GM06990 (cell line): ENCODE data around the gene MZT2B.
"Not testable (repeated sequence)": the region's sequence is repeated elsewhere in the genome, so short reads cannot be mapped to it uniquely, and the experiment has no call there.

ENCODE experiments used
- DNase-seq: peaks from one replicate; pipeline ENCODE4 v3.0.0-alpha.2; 2011; ENCODE audit not compliant: insufficient read length; ENCODE audit errors: extremely low read depth
- H3K27me3 ChIP-seq: replicated peaks from 2 replicates; pipeline ENCODE4 v1.6.0; 2011; ENCODE audit warnings: low read length; ENCODE audit not compliant: control insufficient read depth, insufficient read depth
- H3K36me3 ChIP-seq: 2 replicates; pipeline ENCODE4 v1.5.1; 2011; ENCODE audit warnings: low read length; ENCODE audit not compliant: control insufficient read depth, insufficient read depth
- H3K4me3 ChIP-seq: replicated peaks from 2 replicates; pipeline ENCODE4 v1.5.1; 2011; ENCODE audit warnings: low read depth, mild to moderate bottlenecking, control low read depth, low read length
- TF ChIP-seq, protein P1 (sequence below): IDR thresholded peaks from 2 replicates; pipeline ENCODE4 v1.5.1; 2011; ENCODE audit warnings: low read length, control low read depth, mild to moderate bottlenecking, inconsistent platforms; ENCODE audit not compliant: insufficient read depth, poor library complexity, severe bottlenecking

MZT2B gene

DNA sequence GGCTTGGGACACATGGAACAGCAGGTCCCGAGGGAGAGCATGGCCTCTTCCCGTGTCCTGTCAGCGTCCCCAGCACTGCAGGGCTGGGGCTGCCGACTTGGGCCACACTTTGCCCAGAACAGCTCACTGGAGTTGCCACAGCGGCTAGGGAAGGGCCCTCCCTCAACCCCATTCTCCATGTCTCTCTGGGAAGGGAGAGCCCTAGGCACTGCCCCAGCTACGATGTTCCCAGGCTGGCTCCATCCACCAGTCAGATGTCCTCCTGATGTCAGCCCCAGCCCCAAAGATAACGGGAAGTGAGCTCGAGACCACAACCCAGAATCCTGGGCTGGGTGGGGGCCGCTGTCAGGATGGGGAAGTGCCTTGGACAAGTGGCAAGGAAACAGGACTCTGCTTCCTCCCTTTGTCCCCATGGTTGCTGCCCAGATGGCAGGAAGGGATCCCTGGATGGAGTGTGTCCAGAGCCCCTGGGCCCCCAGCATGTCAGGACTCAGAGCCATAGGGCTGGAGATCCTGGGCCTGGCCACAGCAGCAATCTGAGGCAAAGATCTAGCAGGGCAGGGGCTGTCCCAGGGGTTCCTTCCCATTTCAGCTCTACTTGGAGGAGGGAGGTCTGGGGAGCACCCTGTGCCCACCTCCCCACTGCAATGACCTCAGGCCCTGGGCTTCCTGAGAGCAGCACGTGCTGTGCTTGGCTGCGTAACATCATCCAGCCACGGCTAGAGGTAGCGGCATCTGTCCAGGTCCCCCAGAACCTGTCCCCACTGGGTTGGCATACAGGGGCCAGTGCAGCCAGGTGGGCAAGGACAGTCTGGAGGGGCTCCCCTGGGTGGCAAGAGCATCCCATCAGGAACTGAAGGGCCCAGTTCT, 39.4 kb upstream of the MZT2B start:
- H3K4me3 ChIP-seq, DNase-seq, H3K27me3 ChIP-seq, H3K36me3 ChIP-seq: not testable (repeated sequence)

DNA sequence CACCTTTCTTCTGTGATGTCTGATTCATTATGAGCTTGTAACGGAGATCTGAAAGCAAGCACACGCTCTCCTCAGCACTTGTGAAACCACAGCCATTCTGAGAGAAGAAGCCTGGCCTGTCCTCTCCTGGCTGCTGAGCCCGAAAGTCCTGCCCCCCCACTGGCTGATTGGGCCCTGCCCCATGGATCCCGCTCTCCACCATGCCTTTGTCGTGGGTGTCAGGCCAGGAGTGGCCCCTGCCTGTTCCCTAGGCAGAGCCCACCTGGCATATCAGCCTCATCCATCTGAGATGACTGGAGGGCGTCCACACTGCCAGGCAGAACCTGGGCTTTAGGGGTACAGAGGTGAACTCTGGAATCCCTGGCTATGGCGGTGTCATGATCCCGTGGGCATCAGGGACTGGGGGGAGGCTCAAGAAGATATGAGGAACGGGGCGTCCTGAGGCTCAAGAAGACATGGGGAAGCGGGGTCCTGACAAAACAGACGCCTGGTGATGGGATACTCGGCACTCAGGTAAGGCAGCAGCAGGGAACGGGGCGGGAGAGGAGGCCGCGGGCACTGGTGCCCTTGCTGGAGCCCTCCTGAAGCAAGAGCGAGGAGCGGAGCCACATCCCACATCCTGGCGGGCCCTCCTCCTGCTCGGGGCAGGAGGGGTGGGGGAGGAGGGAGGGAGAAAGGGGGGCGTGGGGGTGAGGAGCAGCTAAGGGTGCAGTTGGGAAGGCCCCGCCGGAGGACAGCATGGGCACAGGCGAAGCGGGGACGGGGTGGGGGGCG, 38.6 kb upstream of the MZT2B start:
- H3K27me3 ChIP-seq, DNase-seq, H3K36me3 ChIP-seq, H3K4me3 ChIP-seq: not testable (repeated sequence)

DNA sequence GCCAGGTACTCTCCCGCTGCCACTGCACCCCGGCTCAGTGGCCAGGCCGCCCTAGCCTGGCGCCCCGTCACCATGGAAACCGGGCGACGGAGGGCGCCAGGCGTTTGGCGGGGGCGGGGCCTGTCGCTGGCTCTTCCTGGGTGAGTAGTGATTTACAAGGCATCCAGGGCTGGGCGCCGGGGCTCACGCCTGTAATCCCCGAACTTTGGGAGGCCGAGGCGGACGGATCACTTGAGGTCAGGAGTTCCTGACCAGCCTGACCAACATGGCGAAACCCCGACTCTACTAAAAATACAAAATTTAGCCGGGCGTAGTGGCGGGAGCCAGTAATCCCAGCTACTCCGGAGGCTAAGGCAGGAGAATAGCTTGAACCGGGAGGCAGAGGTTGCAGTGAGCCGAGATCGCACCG, 37.1 kb upstream of the MZT2B start, which contains the start of gene CCDC74B:
Gene CCDC74B, minus strand, starts transcription at position 107 of the 409 bp plus-strand sequence. CDS start 116 bp downstream, outside the sequence.
- H3K36me3 ChIP-seq, DNase-seq, H3K27me3 ChIP-seq: not testable (repeated sequence)
- peak within 1 kb of the TSS; percentile 35; the same call in 1 of the 2 replicates for H3K4me3 ChIP-seq

DNA sequence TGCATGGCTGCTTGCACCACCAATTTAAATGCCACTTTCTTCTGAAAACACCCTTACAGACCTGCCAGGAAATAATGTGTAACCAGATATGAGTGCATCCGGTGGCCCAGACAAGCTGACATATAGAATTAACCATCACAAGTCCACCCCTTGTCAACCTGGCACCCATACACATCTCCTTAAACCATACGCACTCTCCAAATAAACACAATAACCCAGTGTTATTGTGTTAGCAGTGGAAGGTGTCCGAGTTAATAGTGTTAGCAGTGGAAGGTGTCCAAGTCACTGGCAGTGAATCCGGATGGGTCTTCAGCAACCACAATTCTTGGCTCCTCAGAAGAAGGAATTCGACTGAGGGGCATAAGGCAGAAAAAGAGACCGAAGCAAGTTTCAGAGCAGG, 33.5 kb upstream of the MZT2B start:
- H3K36me3 ChIP-seq, H3K4me3 ChIP-seq, H3K27me3 ChIP-seq, DNase-seq: not testable (repeated sequence)

DNA sequence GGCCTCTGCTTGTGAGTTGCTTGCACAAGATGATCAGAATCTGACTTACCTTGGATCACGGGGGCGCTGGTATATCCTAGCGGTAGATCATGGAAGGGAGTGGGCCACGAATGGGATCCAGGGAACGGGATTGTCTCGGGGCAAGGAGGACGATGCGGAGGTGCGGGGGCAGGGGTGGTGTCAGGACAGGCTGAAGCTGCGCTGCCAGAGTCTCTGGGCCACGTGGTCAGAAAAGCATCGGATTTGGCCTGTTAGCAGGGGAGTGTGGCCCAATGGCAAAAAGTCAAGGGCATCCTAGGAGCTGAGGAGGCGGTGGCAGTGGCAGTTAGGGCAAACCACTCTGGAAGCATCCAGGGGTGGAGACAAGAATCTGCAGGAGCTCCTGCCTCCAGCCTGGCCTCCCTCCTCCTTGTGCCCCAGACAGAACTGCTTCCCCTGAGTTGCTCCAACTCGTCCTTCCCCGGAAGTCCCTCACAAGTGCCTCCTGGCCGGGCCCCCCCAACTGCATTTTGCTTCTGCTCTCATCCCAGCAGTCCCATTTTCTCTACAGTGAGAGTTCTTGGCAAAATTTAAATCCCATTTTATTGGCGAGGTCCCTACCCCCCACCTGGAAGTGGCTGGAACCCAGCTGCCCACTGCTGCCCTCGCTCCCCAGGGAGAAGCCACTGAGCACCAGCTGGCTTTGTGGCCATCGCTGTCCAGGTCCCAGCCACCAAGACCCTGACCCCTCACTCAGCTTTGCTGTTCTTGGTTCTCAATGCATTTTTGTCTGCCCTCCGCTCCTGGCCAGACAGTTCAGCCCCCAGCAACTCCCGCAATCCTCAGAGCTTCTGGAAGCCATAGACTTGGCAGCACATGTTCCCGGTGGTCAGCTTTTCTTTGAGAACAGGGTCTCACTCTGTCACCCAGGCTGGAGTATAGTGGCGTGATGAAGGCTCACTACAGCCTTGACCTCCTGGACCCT, 31.6 kb upstream of the MZT2B start:
- no peak overlapping the region for H3K4me3 ChIP-seq
- peaks cover 3% of the 10 kb centered on the region for H3K36me3 ChIP-seq
- no peak for DNase-seq
- TF ChIP-seq, protein P1, sequence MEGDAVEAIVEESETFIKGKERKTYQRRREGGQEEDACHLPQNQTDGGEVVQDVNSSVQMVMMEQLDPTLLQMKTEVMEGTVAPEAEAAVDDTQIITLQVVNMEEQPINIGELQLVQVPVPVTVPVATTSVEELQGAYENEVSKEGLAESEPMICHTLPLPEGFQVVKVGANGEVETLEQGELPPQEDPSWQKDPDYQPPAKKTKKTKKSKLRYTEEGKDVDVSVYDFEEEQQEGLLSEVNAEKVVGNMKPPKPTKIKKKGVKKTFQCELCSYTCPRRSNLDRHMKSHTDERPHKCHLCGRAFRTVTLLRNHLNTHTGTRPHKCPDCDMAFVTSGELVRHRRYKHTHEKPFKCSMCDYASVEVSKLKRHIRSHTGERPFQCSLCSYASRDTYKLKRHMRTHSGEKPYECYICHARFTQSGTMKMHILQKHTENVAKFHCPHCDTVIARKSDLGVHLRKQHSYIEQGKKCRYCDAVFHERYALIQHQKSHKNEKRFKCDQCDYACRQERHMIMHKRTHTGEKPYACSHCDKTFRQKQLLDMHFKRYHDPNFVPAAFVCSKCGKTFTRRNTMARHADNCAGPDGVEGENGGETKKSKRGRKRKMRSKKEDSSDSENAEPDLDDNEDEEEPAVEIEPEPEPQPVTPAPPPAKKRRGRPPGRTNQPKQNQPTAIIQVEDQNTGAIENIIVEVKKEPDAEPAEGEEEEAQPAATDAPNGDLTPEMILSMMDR, result no peak
- H3K27me3 ChIP-seq, result no peaks in the 10 kb centered on the region

DNA sequence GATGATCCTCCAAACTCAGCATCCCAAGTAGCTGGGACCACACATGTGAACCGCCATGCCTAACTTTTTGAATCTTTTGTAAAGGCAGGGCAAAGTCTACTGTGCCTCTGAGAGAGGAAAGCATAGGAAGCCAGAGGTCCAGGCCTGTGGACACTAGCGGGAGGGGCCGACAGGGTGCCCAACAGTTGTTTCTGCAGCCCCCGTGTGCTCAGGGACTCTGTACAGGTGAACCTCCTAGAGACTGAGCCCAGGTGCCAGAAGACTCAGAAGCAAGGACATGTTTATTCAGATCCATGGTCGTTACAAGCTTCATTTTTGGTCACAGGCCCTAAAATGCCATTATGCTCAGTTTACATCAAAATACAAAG, 30.9 kb upstream of the MZT2B start:
- H3K4me3 ChIP-seq, H3K36me3 ChIP-seq, DNase-seq, H3K27me3 ChIP-seq: not testable (repeated sequence)

DNA sequence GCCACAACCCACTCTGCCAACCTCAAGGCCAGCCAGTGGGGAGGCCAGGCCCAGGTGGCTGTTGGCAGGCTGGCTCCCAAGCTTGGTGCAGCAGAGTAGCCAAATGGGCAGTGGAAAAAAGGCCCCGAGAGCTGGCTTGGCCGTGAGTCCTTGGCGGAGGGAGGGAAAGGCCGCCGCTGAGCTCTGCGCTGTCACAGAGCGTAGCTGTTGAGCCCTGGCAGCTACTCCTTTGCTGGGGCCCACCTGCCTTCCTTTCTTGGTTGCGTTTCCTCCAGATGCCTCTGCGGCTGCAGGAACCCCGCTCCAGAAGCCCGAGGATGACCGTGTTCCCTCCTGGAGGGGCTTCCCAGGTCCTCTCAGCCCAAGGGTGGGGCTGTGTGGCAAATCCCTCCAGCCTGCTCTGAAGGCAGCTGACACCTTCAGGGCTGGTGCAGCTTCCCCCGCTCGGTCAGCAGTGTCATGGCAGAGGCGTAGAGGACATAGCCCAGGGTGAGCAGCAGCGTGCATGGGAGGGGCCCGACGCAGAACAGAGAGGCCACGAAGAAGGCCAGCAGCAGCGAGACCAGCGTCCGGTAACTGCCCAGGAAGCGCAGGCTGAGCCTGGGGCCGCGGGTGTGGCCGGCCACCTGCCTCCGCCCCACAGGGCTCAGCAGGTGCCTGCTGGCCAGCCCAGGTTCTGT, 29.8 kb upstream of the MZT2B start:
- H3K4me3 ChIP-seq, H3K36me3 ChIP-seq, DNase-seq, H3K27me3 ChIP-seq: not testable (repeated sequence)

DNA sequence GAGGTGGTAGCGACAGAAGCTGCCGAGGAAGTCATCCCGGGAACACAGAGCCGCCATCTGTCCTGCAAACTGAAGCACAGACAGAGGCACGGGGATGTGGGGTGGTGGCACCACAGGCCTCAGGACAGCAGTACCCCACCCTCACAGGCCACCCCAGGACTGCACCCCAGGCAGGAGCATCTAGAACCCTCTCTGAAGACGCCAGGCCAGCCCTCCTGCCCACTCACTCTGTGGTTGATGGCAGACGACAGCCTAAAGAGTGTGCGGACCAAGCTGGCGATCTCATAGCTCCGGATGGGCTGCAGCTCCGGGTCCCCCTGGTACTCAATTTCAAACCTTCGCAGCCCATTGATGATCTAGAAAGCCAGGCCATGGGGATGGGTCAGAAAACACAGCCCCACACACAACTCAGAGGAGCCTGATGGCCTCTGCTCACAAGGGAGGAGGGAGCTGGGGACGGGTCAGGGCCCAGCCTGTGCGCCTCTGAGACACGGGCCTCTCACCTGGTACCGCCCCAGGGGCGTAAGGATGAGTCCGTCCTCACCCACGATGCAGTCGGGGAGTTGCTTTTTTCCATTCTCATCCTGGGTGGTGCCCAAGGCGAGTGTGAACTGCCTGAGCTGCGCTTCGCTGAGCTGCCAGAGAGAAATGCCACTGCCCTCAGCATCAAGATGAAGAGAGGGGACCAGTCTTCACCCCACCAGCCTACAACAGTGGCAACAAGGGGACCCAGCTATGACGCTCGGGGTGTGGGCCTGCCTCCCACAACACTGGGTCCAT, 29.1 kb upstream of the MZT2B start:
- H3K27me3 ChIP-seq, result no peaks in the 10 kb centered on the region
- TF ChIP-seq, protein P1, result no peak
- H3K4me3 ChIP-seq, result no peak overlapping the region
- peaks cover 4% of the 10 kb centered on the region for H3K36me3 ChIP-seq
- no peak for DNase-seq

DNA sequence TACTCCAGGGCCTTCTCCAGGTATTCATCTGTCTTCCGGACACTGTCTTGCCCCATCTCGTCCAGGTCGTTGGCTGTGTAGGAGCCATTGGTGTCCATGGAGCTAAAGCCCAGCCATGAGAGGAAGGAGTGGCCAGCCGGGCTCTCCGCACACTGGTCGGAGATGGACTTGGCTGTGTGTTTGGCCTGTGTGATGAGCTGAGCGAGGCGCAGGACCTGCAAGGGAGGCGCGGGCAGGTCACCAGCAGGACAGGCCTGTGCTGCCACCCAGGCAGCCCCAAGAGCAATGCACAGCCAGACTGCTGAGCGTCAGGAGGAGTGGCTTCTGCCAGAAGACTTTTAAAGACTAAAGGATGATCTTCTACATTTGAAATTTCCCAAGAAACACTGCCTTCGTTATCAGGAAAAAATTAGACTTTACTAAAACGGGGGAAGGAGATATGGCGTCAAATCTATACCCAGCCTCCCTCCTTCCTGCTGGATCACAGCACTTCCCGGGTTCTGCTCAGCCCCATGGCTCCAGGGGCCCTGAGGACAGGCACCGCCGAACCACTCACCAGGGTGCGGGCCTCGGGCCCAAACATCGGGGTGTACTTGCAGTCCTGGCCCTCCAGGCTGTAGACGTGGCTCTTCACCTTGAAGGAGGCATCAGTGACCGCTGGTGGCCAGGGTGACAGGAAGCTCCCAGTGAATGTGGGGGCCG, 28.2 kb upstream of the MZT2B start:
- not testable (repeated sequence) for DNase-seq, H3K4me3 ChIP-seq, H3K27me3 ChIP-seq, H3K36me3 ChIP-seq

DNA sequence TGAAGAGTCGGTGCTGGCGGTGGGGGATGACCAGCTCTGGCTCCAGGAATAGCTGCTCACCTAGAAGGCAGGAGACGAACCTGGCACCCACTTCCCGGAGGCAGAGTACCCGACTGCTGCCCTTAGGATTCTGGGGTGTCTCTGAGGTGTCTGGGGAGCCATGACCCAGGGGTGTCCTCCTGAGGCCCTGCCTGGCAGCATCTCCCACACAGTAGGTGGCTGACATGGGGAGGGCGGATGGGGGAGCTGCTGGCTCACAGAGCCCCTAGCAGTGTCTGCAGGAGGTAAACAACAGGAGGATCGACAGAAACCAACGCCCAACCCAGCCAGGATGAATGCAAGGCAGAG, 27.7 kb upstream of the MZT2B start:
- H3K36me3 ChIP-seq, H3K27me3 ChIP-seq, DNase-seq, H3K4me3 ChIP-seq: not testable (repeated sequence)
